ENCODE measurements around the gene TPRX1. TPM values are rescaled to one million over a fixed set of nuclear protein-coding genes. Genes with fewer than 3 reads are reported as not detected.
"Not testable (repeated sequence)": the region's sequence is repeated elsewhere in the genome, so short reads cannot be mapped to it uniquely, and the experiment has no call there.

TPRX1 gene
- not detected for total RNA-seq

- not testable (repeated sequence) for H3K36me3 Mint-ChIP-seq; DNase-seq (ENCODE audit: low spot score); H3K27ac Mint-ChIP-seq; H3K27me3 Mint-ChIP-seq; H3K9me3 Mint-ChIP-seq; H3K4me1 Mint-ChIP-seq (ENCODE audit: low read depth in 2 of 2); H3K4me3 Mint-ChIP-seq
- ATAC-seq: peak in 1 of 2 donors; percentile 31
Observed at GRCh38 chr19:47804451-47804850, at the start of gene TPRX1. TPRX1 (minus strand) TSS chr19:47804551; CDS start chr19:47804539, 12 bp downstream.

- no peak for ATAC-seq
- H3K4me3 Mint-ChIP-seq: no peak overlapping the region
- no peak overlapping the region for H3K27ac Mint-ChIP-seq
- DNase-seq (ENCODE audit: low spot score): no peak
- H3K27me3 Mint-ChIP-seq: peaks cover 32 to 45% of the 10 kb centered on the region in 2 donors
- no peaks in the 10 kb centered on the region for H3K36me3 Mint-ChIP-seq
- peaks cover 0 to 6% of the 10 kb centered on the region in 2 donors for H3K4me1 Mint-ChIP-seq (ENCODE audit: low read depth in 2 of 2)
- no peaks in the 10 kb centered on the region for H3K9me3 Mint-ChIP-seq
Observed at GRCh38 chr19:47853003-47853402, 48.7 kb upstream of the TPRX1 start.

GRCh38 chr19:47848823-47849473 lies 44.6 kb upstream of the TPRX1 start:
- Mint-ChIP-seq H3K36me3 (no peaks in the 10 kb centered on the region), H3K4me1 (ENCODE audit: low read depth in 2 of 2) (peaks cover 0 to 6% of the 10 kb centered on the region in 2 donors), H3K27me3 (peaks cover 38 to 56% of the 10 kb centered on the region in 2 donors), H3K9me3 (no peaks in the 10 kb centered on the region), H3K27ac (no peak overlapping the region), H3K4me3 (no peak overlapping the region)
- no peak for DNase-seq (ENCODE audit: low spot score)
- no peak for ATAC-seq

- H3K27me3 Mint-ChIP-seq: peaks cover 36 to 55% of the 10 kb centered on the region in 2 donors
- DNase-seq (ENCODE audit: low spot score) (no peak), ATAC-seq (no peak)
- H3K4me1 Mint-ChIP-seq (ENCODE audit: low read depth in 2 of 2): peaks cover 0 to 6% of the 10 kb centered on the region in 2 donors
- no peaks in the 10 kb centered on the region for H3K9me3 Mint-ChIP-seq
- no peak overlapping the region for H3K27ac Mint-ChIP-seq
- H3K4me3 Mint-ChIP-seq: no peak overlapping the region
- H3K36me3 Mint-ChIP-seq: no peaks in the 10 kb centered on the region
Observed at GRCh38 chr19:47848425-47848822, 44.1 kb upstream of the TPRX1 start.

- no peak overlapping the region for H3K4me3 Mint-ChIP-seq
- H3K9me3 Mint-ChIP-seq: no peaks in the 10 kb centered on the region
- no peak overlapping the region for H3K27ac Mint-ChIP-seq
Observed at GRCh38 chr19:47842941-47843340, 38.6 kb upstream of the TPRX1 start.

GRCh38 chr19:47839913-47840312 lies 35.6 kb upstream of the TPRX1 start:
- Mint-ChIP-seq H3K9me3 (no peaks in the 10 kb centered on the region), H3K27me3 (peaks cover 12 to 17% of the 10 kb centered on the region in 2 donors), H3K27ac (no peak overlapping the region), H3K4me1 (ENCODE audit: low read depth in 2 of 2) (no peaks in the 10 kb centered on the region), H3K36me3 (no peaks in the 10 kb centered on the region), H3K4me3 (no peak overlapping the region)
- no peak for DNase-seq (ENCODE audit: low spot score)
- ATAC-seq: no peak

More at GRCh38 chr19:47842941-47843340, 38.6 kb upstream of the TPRX1 start:
- ATAC-seq (no peak), DNase-seq (ENCODE audit: low spot score) (no peak)
- Mint-ChIP-seq H3K27me3 (peaks cover 18 to 23% of the 10 kb centered on the region in 2 donors), H3K36me3 (no peaks in the 10 kb centered on the region), H3K4me1 (ENCODE audit: low read depth in 2 of 2) (no peaks in the 10 kb centered on the region)

GRCh38 chr19:47839411-47839810 lies 35.1 kb upstream of the TPRX1 start:
- DNase-seq (ENCODE audit: low spot score) (no peak), ATAC-seq (no peak)
- Mint-ChIP-seq H3K4me3 (no peak overlapping the region), H3K36me3 (no peaks in the 10 kb centered on the region), H3K9me3 (no peaks in the 10 kb centered on the region), H3K27ac (no peak overlapping the region), H3K4me1 (ENCODE audit: low read depth in 2 of 2) (no peaks in the 10 kb centered on the region), H3K27me3 (peaks cover 12 to 17% of the 10 kb centered on the region in 2 donors)

- H3K36me3 Mint-ChIP-seq: no peaks in the 10 kb centered on the region
Observed at GRCh38 chr19:47836038-47836437, 31.7 kb upstream of the TPRX1 start.

GRCh38 chr19:47832723-47833122 lies 28.4 kb upstream of the TPRX1 start:
- Mint-ChIP-seq H3K27me3 (no peaks in the 10 kb centered on the region), H3K27ac (no peak overlapping the region), H3K36me3 (no peaks in the 10 kb centered on the region), H3K4me3 (no peak overlapping the region), H3K4me1 (ENCODE audit: low read depth in 2 of 2) (no peaks in the 10 kb centered on the region), H3K9me3 (no peaks in the 10 kb centered on the region)
- DNase-seq (ENCODE audit: low spot score): no peak
- no peak for ATAC-seq

More at GRCh38 chr19:47836038-47836437, 31.7 kb upstream of the TPRX1 start:
- no peak for ATAC-seq
- no peak overlapping the region for H3K4me3 Mint-ChIP-seq
- no peaks in the 10 kb centered on the region for H3K4me1 Mint-ChIP-seq (ENCODE audit: low read depth in 2 of 2)
- no peak overlapping the region for H3K27ac Mint-ChIP-seq
- no peaks in the 10 kb centered on the region for H3K27me3 Mint-ChIP-seq
- H3K9me3 Mint-ChIP-seq: no peaks in the 10 kb centered on the region
- no peak for DNase-seq (ENCODE audit: low spot score)

GRCh38 chr19:47826800-47827199 lies 22.4 kb upstream of the TPRX1 start:
- Mint-ChIP-seq H3K27me3 (peaks cover 5 to 6% of the 10 kb centered on the region in 2 donors), H3K4me3 (no peak overlapping the region), H3K4me1 (ENCODE audit: low read depth in 2 of 2) (no peaks in the 10 kb centered on the region), H3K36me3 (no peaks in the 10 kb centered on the region), H3K27ac (no peak overlapping the region), H3K9me3 (no peaks in the 10 kb centered on the region)
- DNase-seq (ENCODE audit: low spot score) (no peak), ATAC-seq (no peak)

GRCh38 chr19:47824396-47824795 lies 20.0 kb upstream of the TPRX1 start:
- Mint-ChIP-seq H3K36me3 (no peaks in the 10 kb centered on the region), H3K27ac (no peak overlapping the region), H3K4me1 (ENCODE audit: low read depth in 2 of 2) (peaks cover 0 to 7% of the 10 kb centered on the region in 2 donors), H3K4me3 (no peak overlapping the region), H3K27me3 (peaks cover 20 to 21% of the 10 kb centered on the region in 2 donors), H3K9me3 (no peaks in the 10 kb centered on the region)
- DNase-seq (ENCODE audit: low spot score) (no peak), ATAC-seq (no peak)

GRCh38 chr19:47821460-47822020 lies 17.2 kb upstream of the TPRX1 start, which contains the start of gene CRX:
CRX (plus strand) TSS chr19:47821937; CDS start chr19:47834444, 12,507 bp downstream.
- ATAC-seq (no peak), DNase-seq (ENCODE audit: low spot score) (no peak)
- H3K4me3 Mint-ChIP-seq: no peak within 1 kb of the TSS
- H3K27ac Mint-ChIP-seq: no peak within 1 kb of the TSS
- H3K27me3 Mint-ChIP-seq: peaks cover 31 to 32% of the 10 kb centered on the region in 2 donors
- no peaks in the 10 kb centered on the region for H3K9me3 Mint-ChIP-seq
- H3K4me1 Mint-ChIP-seq (ENCODE audit: low read depth in 2 of 2): peaks cover 0 to 7% of the 10 kb centered on the region in 2 donors
- no peaks in the 10 kb centered on the region for H3K36me3 Mint-ChIP-seq

- Mint-ChIP-seq H3K27me3 (peaks cover 31 to 32% of the 10 kb centered on the region in 2 donors), H3K36me3 (no peaks in the 10 kb centered on the region), H3K27ac (no peak overlapping the region), H3K4me3 (no peak overlapping the region), H3K9me3 (no peaks in the 10 kb centered on the region), H3K4me1 (ENCODE audit: low read depth in 2 of 2) (peaks cover 0 to 7% of the 10 kb centered on the region in 2 donors)
- no peak for ATAC-seq
- no peak for DNase-seq (ENCODE audit: low spot score)
Observed at GRCh38 chr19:47820410-47820809, 16.1 kb upstream of the TPRX1 start.

GRCh38 chr19:47819858-47820257 lies 15.5 kb upstream of the TPRX1 start:
- no peaks in the 10 kb centered on the region for H3K9me3 Mint-ChIP-seq
- no peak for ATAC-seq
- H3K4me1 Mint-ChIP-seq (ENCODE audit: low read depth in 2 of 2): peaks cover 0 to 7% of the 10 kb centered on the region in 2 donors
- H3K36me3 Mint-ChIP-seq: no peaks in the 10 kb centered on the region
- peaks cover 31 to 32% of the 10 kb centered on the region in 2 donors for H3K27me3 Mint-ChIP-seq
- DNase-seq (ENCODE audit: low spot score): no peak
- no peak overlapping the region for H3K4me3 Mint-ChIP-seq
- H3K27ac Mint-ChIP-seq: no peak overlapping the region

Measured in natural killer cell treated with Interleukin-12 subunit alpha and Interleukin-12 subunit beta and Interleukin-15 and Interleukin-18, amount 100 ng/mL, for 72 hours (primary cell).